IMR-90 (cell line): ENCODE results near the gene UBE2G1. TPM values are rescaled to one million over a fixed set of nuclear protein-coding genes. Genes with fewer than 3 reads are reported as not detected.

Source experiments
- ATAC-seq: fragments of 200-7000 bp; cut with Tn5 transposase; 2 replicates; pipeline ENCODE4 v1.9.1; 2020; ENCODE audit warnings: low read depth, mild to moderate bottlenecking, moderate library complexity
- BruUV-seq: library from RNA; stranded (reverse); fragments of 400-500 nt; replicated peaks from 2 replicates; lab custom pipeline; 2021; lab: Mats Ljungman, UMichigan
- CTCF ChIA-PET: fragments of 300-600 bp; formaldehyde crosslinking; extraction: SDS; loops from one replicate; lab custom pipeline; 2021; ENCODE audit warnings: antibody characterized with exemption; lab: Yijun Ruan, JAX
- POLR2A ChIA-PET: fragments of 300-600 bp; sonication (Branson Sonifier 250); formaldehyde crosslinking; loops from one replicate; lab custom pipeline; 2022; ENCODE audit warnings: antibody characterized with exemption; ENCODE audit not compliant: unreplicated experiment; lab: Charles Lee
- DNase-seq: peaks from one replicate; pipeline ENCODE4 v3.0.0; 2013
- H2AFZ ChIP-seq: replicated peaks from 2 replicates; pipeline ENCODE3; 2013; ENCODE audit warnings: low read length, mild to moderate bottlenecking; ENCODE audit not compliant: poor library complexity
- H2AK5ac ChIP-seq: 2 replicates; pipeline ENCODE4 v1.6.1; 2013; ENCODE audit warnings: low read depth, low read length, inconsistent platforms
- H2AK9ac ChIP-seq: replicated peaks from 2 replicates; pipeline ENCODE3; 2013; ENCODE audit warnings: mild to moderate bottlenecking, low read depth, low read length, moderate library complexity; ENCODE audit not compliant: poor library complexity
- H2BK120ac ChIP-seq: 2 replicates; pipeline ENCODE4 v1.6.1; 2013; ENCODE audit warnings: low read depth, low read length, inconsistent platforms
- H2BK15ac ChIP-seq: 3 replicates; pipeline ENCODE4 v1.6.1; 2013; ENCODE audit warnings: low read depth, low read length, inconsistent platforms
- H2BK20ac ChIP-seq: 2 replicates; pipeline ENCODE4 v1.6.1; 2013; ENCODE audit warnings: low read depth, mild to moderate bottlenecking, inconsistent platforms, low read length, moderate library complexity
- H2BK5ac ChIP-seq: 2 replicates; pipeline ENCODE4 v1.6.1; 2013; ENCODE audit warnings: mild to moderate bottlenecking, low read depth, low read length, inconsistent platforms; ENCODE audit not compliant: poor library complexity, severe bottlenecking
- H3K14ac ChIP-seq: replicated peaks from 2 replicates; pipeline ENCODE4 v1.6.1; 2013; ENCODE audit warnings: low read depth, low read length, inconsistent platforms
- H3K18ac ChIP-seq: 2 replicates; pipeline ENCODE4 v1.6.1; 2013; ENCODE audit warnings: low read depth, low read length, control low read depth
- H3K23ac ChIP-seq: 2 replicates; pipeline ENCODE4 v1.6.1; 2013; ENCODE audit warnings: low read depth, low read length, inconsistent platforms
- H3K27ac ChIP-seq: 2 replicates; pipeline ENCODE4 v1.5.1; 2013; ENCODE audit warnings: mild to moderate bottlenecking, control low read depth, low read length; ENCODE audit not compliant: insufficient read depth
- H3K27me3 ChIP-seq: 2 replicates; pipeline ENCODE4 v1.6.1; 2013; ENCODE audit warnings: low read length; ENCODE audit not compliant: control insufficient read depth, insufficient read depth
- H3K36me3 ChIP-seq: 2 replicates; pipeline ENCODE4 v1.6.1; 2013; ENCODE audit warnings: low read length, mixed read lengths; ENCODE audit not compliant: control insufficient read depth, insufficient read depth
- H3K4ac ChIP-seq: 2 replicates; pipeline ENCODE4 v1.6.1; 2013; ENCODE audit warnings: low read depth, low read length, inconsistent platforms
- H3K4me1 ChIP-seq: 2 replicates; pipeline ENCODE4 v1.6.1; 2013; ENCODE audit warnings: low read length, mixed read lengths; ENCODE audit not compliant: control insufficient read depth, insufficient read depth
- H3K4me2 ChIP-seq: 2 replicates; pipeline ENCODE4 v1.6.1; 2013; ENCODE audit warnings: low read depth, mild to moderate bottlenecking, control low read depth, low read length, moderate library complexity
- H3K4me3 ChIP-seq: 2 replicates; pipeline ENCODE4 v1.5.1; 2013; ENCODE audit warnings: low read depth, mild to moderate bottlenecking, control low read depth, low read length, moderate library complexity; ENCODE audit not compliant: insufficient read depth
- H3K56ac ChIP-seq: 2 replicates; pipeline ENCODE4 v1.6.1; 2013; ENCODE audit warnings: low read length, inconsistent platforms; ENCODE audit not compliant: insufficient read depth; ENCODE audit errors: extremely low read depth
- H3K79me1 ChIP-seq, 2 experiments: 2 replicates each; pipeline ENCODE4 v1.6.1; 2013; ENCODE audit warnings: low read length in 2 of 2, inconsistent platforms in 1 of 2, low read depth in 1 of 2
- H3K9ac ChIP-seq: 2 replicates; pipeline ENCODE4 v1.6.1; 2013; ENCODE audit warnings: low read depth, low read length, control low read depth
- H3K9me1 ChIP-seq: 2 replicates; pipeline ENCODE4 v1.6.1; 2013; ENCODE audit warnings: low read length, inconsistent platforms; ENCODE audit not compliant: insufficient read depth
- H3K9me3 ChIP-seq: 2 replicates; pipeline ENCODE4 v1.6.1; 2013; ENCODE audit warnings: low read length; ENCODE audit not compliant: control insufficient read depth, insufficient read depth
- H4K20me1 ChIP-seq: 2 replicates; pipeline ENCODE4 v1.6.1; 2013; ENCODE audit warnings: low read length, inconsistent platforms; ENCODE audit not compliant: insufficient read depth
- H4K5ac ChIP-seq: 2 replicates; pipeline ENCODE4 v1.6.1; 2013; ENCODE audit warnings: mild to moderate bottlenecking, low read depth, low read length, control low read depth
- H4K8ac ChIP-seq, 2 experiments: 2 replicates each; pipeline ENCODE4 v1.6.1; 2013; ENCODE audit warnings: low read depth in 2 of 2, low read length in 2 of 2, control low read depth in 1 of 2, inconsistent platforms in 1 of 2
- H4K91ac ChIP-seq: 2 replicates; pipeline ENCODE4 v1.6.1; 2013; ENCODE audit warnings: low read depth, low read length, inconsistent platforms; ENCODE audit not compliant: insufficient read depth
- CEBPB ChIP-seq: IDR thresholded peaks from 2 replicates; pipeline ENCODE4 v1.6.1; 2012; ENCODE audit warnings: low read depth, low read length, improper control_type of control experiment
- MAZ ChIP-seq: IDR thresholded peaks from 2 replicates; pipeline ENCODE4 v1.6.1; 2012; ENCODE audit warnings: low read depth, mild to moderate bottlenecking, low read length, improper control_type of control experiment, moderate library complexity, borderline replicate concordance
- MXI1 ChIP-seq: IDR thresholded peaks from 2 replicates; pipeline ENCODE4 v1.6.1; 2012; ENCODE audit warnings: low read depth, mild to moderate bottlenecking, low read length, moderate library complexity, borderline replicate concordance
- POLR2A ChIP-seq: IDR thresholded peaks from 2 replicates; pipeline ENCODE4 v1.6.1; 2012; ENCODE audit warnings: mild to moderate bottlenecking, low read depth, low read length
- RAD21 ChIP-seq: IDR thresholded peaks from 2 replicates; pipeline ENCODE4 v1.6.1; 2012; ENCODE audit warnings: low read length, improper control_type of control experiment
- RFX5 ChIP-seq: IDR thresholded peaks from 2 replicates; pipeline ENCODE4 v1.8.0; 2012; ENCODE audit warnings: low read depth, mild to moderate bottlenecking, low read length, moderate library complexity
- SMC3 ChIP-seq: fragments of 150-350 bp; IDR thresholded peaks from 2 replicates; pipeline ENCODE4 v1.6.1; 2016; ENCODE audit warnings: low read depth, mild to moderate bottlenecking, antibody characterized with exemption, low read length, moderate library complexity
- WGBS, 2 experiments: methylation state at CpG; one replicate each; pipeline versions ENCODE4 v1.1.5 to v1.1.7; 2013; ENCODE audit warnings: missing lambda C conversion rate in 2 of 2; ENCODE audit not compliant: insufficient read length in 1 of 2; ENCODE audit errors: extremely low coverage in 2 of 2; 5-methylcytosine and 5-hydroxymethylcytosine counted together
- dilution Hi-C: fragments of 300-500 bp; cut with HindIII; formaldehyde crosslinking; loops from one replicate; pipeline ENCODE4 v1.14.3; 2018; ENCODE audit warnings: low sequenced_read_pairs; ENCODE audit not compliant: unreplicated experiment
- in situ Hi-C: fragments of 300-500 bp; cut with MboI; formaldehyde crosslinking; loops from 3 replicates; pipeline ENCODE4 v1.14.3; 2019; ENCODE audit warnings: low sequenced_read_pairs, inconsistent platforms, mixed read lengths
- intact Hi-C: fragments of 100-400 bp; cut with micrococcal nuclease; formaldehyde crosslinking; loops from 2 replicates; pipeline ENCODE4 v1.10.0; 2022
- polyA plus RNA-seq, 3 experiments: library from polyadenylated mRNA; depleted of rRNA; stranded (reverse); fragments of >200 nt; gene quantifications; 2 replicates each; pipeline ENCODE4 v1.2.3, GENCODE V29; 2012; ENCODE audit warnings: low replicate concordance in 1 of 3
- total RNA-seq: library from RNA; depleted of rRNA; stranded (reverse); fragments of >200 nt; gene quantifications from 2 replicates; pipeline ENCODE4 v1.2.3, GENCODE V29; 2012
- TF ChIP-seq, protein P1 (sequence below): fragments of 150-350 bp; IDR thresholded peaks from 2 replicates; pipeline ENCODE4 v1.6.1; 2016; ENCODE audit warnings: low read depth, mild to moderate bottlenecking, low read length, moderate library complexity, borderline replicate concordance
- TF ChIP-seq, protein P2 (sequence below): conservative IDR thresholded peaks from 2 replicates; pipeline ENCODE4 v1.5.1; 2012; ENCODE audit warnings: mild to moderate bottlenecking, low read depth, low read length, improper control_type of control experiment

The UBE2G1 gene
- total and polyA plus RNA-seq, 2 of the 4 experiments (the other 2 are of a cell fraction) = 26.3 to 26.6 TPM

DNA sequence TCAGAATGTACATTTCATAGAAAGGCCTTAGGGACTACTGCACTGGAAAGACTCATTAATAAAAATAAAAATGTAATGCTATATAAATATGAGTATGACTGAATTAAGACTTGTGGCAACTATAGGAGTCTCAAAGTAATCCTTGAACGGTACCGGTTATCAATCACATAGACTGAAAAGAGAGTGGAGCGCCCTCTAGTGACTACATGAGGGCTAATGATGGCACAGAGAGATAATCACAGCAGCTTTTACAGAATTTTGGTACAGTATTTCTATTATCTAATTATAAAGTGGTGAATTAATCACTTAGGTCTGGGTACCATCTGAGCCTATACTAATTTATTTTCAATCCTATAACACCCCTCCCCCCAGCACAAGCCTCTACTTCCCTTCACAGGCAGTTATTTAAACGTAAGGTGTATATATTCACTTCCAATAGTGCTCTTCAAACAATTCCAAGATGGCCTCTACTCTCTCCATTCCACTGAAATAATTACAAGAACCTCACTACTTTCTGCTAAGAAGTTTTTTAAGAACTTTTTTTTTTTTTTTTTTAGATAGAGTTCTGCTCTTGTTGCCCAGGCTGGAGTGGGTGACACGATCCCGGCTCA lies 62.0 kb downstream of the UBE2G1 start:
- Histone ChIP-seq H3K4me3 (no peak overlapping the region), H2BK20ac (no peak overlapping the region), H3K4me1 (peaks cover 3% of the 10 kb centered on the region; the same call in 1 of the 2 replicates), H3K9me1 (peaks cover 6% of the 10 kb centered on the region), H3K27ac (no peak overlapping the region), H3K4ac (no peak overlapping the region), H4K8ac (no peak overlapping the region), H3K9me3 (no peaks in the 10 kb centered on the region), H3K36me3 (peaks cover 8% of the 10 kb centered on the region), H3K14ac (no peak overlapping the region), H3K9ac (no peak overlapping the region), H3K56ac (no peak overlapping the region), H2BK120ac (no peak overlapping the region), H3K4me2 (no peak overlapping the region), H2AK5ac (no peak overlapping the region), H3K27me3 (no peaks in the 10 kb centered on the region), H4K91ac (no peak overlapping the region), H3K79me1 (peaks cover 29 to 73% of the 10 kb centered on the region in 2 experiments), H2BK15ac (no peak overlapping the region), H3K18ac (no peak overlapping the region), H4K5ac (no peak overlapping the region), H3K23ac (no peak overlapping the region), H4K20me1 (peaks cover 51% of the 10 kb centered on the region), H2AFZ (no peak overlapping the region), H2AK9ac (no peak overlapping the region), H2BK5ac (no peak overlapping the region)
- ChIA-PET CTCF (interaction anchor here (1.0 kb wide), 1 partner anchor 9 kb away, joined by 6 read pairs; no protein-coding TSS in a partner anchor), POLR2A (no interaction called here)
- no CpG with 5 or more reads among the region's 6 CpGs for WGBS, 2 experiments
- in situ Hi-C loops (no loop called here), dilution Hi-C loops (no loop called here), intact Hi-C loops (loop anchor here (1.0 kb wide), 1 partner anchor 89 kb away; no protein-coding TSS in a partner anchor)
- ATAC-seq = peak; percentile 62
- DNase-seq = peak; percentile 31
- no TSS peak for BruUV-seq
- TF ChIP-seq MAZ (no peak), SMC3 (peak; percentile 49), RAD21 (peak; percentile 50), CEBPB (no peak), MXI1 (no peak), POLR2A (no peak), RFX5 (no peak)
- TF ChIP-seq, protein P1, sequence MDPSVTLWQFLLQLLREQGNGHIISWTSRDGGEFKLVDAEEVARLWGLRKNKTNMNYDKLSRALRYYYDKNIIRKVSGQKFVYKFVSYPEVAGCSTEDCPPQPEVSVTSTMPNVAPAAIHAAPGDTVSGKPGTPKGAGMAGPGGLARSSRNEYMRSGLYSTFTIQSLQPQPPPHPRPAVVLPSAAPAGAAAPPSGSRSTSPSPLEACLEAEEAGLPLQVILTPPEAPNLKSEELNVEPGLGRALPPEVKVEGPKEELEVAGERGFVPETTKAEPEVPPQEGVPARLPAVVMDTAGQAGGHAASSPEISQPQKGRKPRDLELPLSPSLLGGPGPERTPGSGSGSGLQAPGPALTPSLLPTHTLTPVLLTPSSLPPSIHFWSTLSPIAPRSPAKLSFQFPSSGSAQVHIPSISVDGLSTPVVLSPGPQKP = no peak
- TF ChIP-seq, protein P2, sequence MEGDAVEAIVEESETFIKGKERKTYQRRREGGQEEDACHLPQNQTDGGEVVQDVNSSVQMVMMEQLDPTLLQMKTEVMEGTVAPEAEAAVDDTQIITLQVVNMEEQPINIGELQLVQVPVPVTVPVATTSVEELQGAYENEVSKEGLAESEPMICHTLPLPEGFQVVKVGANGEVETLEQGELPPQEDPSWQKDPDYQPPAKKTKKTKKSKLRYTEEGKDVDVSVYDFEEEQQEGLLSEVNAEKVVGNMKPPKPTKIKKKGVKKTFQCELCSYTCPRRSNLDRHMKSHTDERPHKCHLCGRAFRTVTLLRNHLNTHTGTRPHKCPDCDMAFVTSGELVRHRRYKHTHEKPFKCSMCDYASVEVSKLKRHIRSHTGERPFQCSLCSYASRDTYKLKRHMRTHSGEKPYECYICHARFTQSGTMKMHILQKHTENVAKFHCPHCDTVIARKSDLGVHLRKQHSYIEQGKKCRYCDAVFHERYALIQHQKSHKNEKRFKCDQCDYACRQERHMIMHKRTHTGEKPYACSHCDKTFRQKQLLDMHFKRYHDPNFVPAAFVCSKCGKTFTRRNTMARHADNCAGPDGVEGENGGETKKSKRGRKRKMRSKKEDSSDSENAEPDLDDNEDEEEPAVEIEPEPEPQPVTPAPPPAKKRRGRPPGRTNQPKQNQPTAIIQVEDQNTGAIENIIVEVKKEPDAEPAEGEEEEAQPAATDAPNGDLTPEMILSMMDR = peak; percentile 61
